CD14-positive monocyte (primary cell): Measurements from ENCODE around the gene IKZF3. TPM values are rescaled to one million over a fixed set of nuclear protein-coding genes. Genes with fewer than 3 reads are reported as not detected.

Experiments used
- DNase-seq, 3 donors: peaks; one replicate each; pipeline ENCODE4 v3.0.0-alpha.2; 2011 to 2022
- H2AFZ ChIP-seq: 2 replicates; pipeline ENCODE4 v1.6.0; 2012; ENCODE audit warnings: mild to moderate bottlenecking, low read depth, low read length, inconsistent platforms; ENCODE audit not compliant: insufficient read depth, poor library complexity, severe bottlenecking
- H3K27ac ChIP-seq, 2 donors: 1 replicate in 1 of 2; 2 replicates in 1 of 2; pipeline ENCODE4 v1.5.1; 2012 to 2013; ENCODE audit warnings: low read length in 2 of 2, control low read depth in 1 of 2, inconsistent platforms in 1 of 2, low read depth in 1 of 2, mild to moderate bottlenecking in 1 of 2
- H3K27me3 ChIP-seq, 2 donors: one replicate each; pipeline versions ENCODE4 v1.6.0 to v1.6.1; 2011 to 2013; ENCODE audit warnings: low read length in 2 of 2; ENCODE audit not compliant: control insufficient read depth in 2 of 2, insufficient read depth in 2 of 2
- H3K36me3 ChIP-seq, 2 donors: replicated peaks in 1 of 2; 1 replicate in 1 of 2; 2 replicates in 1 of 2; pipeline versions ENCODE4 v1.5.1 to v1.6.1; 2012 to 2013; ENCODE audit warnings: low read length in 2 of 2, control low read depth in 1 of 2, inconsistent platforms in 1 of 2, mild to moderate bottlenecking in 1 of 2; ENCODE audit not compliant: insufficient read depth in 2 of 2, control insufficient read depth in 1 of 2
- H3K4me1 ChIP-seq, 2 donors: 1 replicate in 1 of 2; 2 replicates in 1 of 2; pipeline versions ENCODE4 v1.5.1 to v1.6.1; 2012 to 2013; ENCODE audit warnings: low read length in 2 of 2, control low read depth in 1 of 2, inconsistent platforms in 1 of 2, mild to moderate bottlenecking in 1 of 2, moderate library complexity in 1 of 2; ENCODE audit not compliant: insufficient read depth in 2 of 2, control insufficient read depth in 1 of 2
- H3K4me2 ChIP-seq: replicated peaks from 2 replicates; pipeline ENCODE3; 2012; ENCODE audit warnings: low read length, moderate library complexity, mild to moderate bottlenecking; ENCODE audit not compliant: poor library complexity, severe bottlenecking; ENCODE audit errors: extremely low read depth
- H3K4me3 ChIP-seq, 3 experiments: fragments of 200-600 bp in 1 of 3; sonication (generic) in 1 of 3; replicated peaks in 1 of 3; 1 replicate in 2 of 3; 2 replicates in 1 of 3; pipeline ENCODE4 v1.5.1; 2011 to 2013; ENCODE audit warnings: low read length in 3 of 3, mild to moderate bottlenecking in 3 of 3, control low read depth in 2 of 3, low read depth in 2 of 3, inconsistent platforms in 1 of 3, moderate library complexity in 1 of 3
- H3K79me2 ChIP-seq: 2 replicates; pipeline ENCODE4 v1.6.0; 2012; ENCODE audit warnings: mild to moderate bottlenecking, control low read depth, inconsistent platforms, low read length, moderate library complexity; ENCODE audit not compliant: insufficient read depth
- H3K9ac ChIP-seq: 2 replicates; pipeline ENCODE4 v1.6.0; 2017; ENCODE audit warnings: low read length, mild to moderate bottlenecking; ENCODE audit not compliant: insufficient read depth, poor library complexity, severe bottlenecking
- H3K9me3 ChIP-seq, 2 donors: replicated peaks in 1 of 2; 1 replicate in 1 of 2; 2 replicates in 1 of 2; pipeline versions ENCODE4 v1.5.1 to v1.6.1; 2012 to 2013; ENCODE audit warnings: low read length in 2 of 2, control low read depth in 1 of 2; ENCODE audit not compliant: control insufficient read depth in 1 of 2, insufficient read depth in 1 of 2
- H4K20me1 ChIP-seq: 2 replicates; pipeline ENCODE4 v1.6.0; 2012; ENCODE audit warnings: mild to moderate bottlenecking, low read length, control low read depth, moderate library complexity; ENCODE audit not compliant: insufficient read depth
- H3K27ac Mint-ChIP-seq, 7 donors: one replicate each; pipeline ENCODE4 v1.8.0; 2020; ENCODE audit warnings: mild to moderate bottlenecking in 7 of 7, mixed read lengths in 7 of 7, moderate library complexity in 6 of 7, inconsistent platforms in 2 of 7
- H3K27me3 Mint-ChIP-seq, 3 donors: one replicate each; pipeline ENCODE4 v1.8.0; 2021 to 2022; ENCODE audit warnings: low read depth in 3 of 3, mild to moderate bottlenecking in 3 of 3, mixed read lengths in 3 of 3, moderate library complexity in 3 of 3, inconsistent platforms in 1 of 3
- H3K36me3 Mint-ChIP-seq, 2 donors: one replicate each; pipeline ENCODE4 v1.8.0; 2020; ENCODE audit warnings: mixed read lengths in 2 of 2, inconsistent platforms in 1 of 2, mild to moderate bottlenecking in 1 of 2
- H3K4me1 Mint-ChIP-seq: one replicate; pipeline ENCODE4 v1.8.0; 2020; ENCODE audit warnings: mild to moderate bottlenecking, mixed read lengths
- H3K4me3 Mint-ChIP-seq, 2 donors: one replicate each; pipeline ENCODE4 v1.8.0; 2020; ENCODE audit warnings: mild to moderate bottlenecking in 2 of 2, mixed read lengths in 2 of 2, moderate library complexity in 1 of 2
- H3K9me3 Mint-ChIP-seq, 7 donors: one replicate each; pipeline ENCODE4 v1.8.0; 2020 to 2022; ENCODE audit warnings: mixed read lengths in 7 of 7, mild to moderate bottlenecking in 6 of 7, moderate library complexity in 6 of 7, inconsistent platforms in 2 of 7
- WGBS: methylation state at CpG from one replicate; pipeline ENCODE4 v1.1.5; 2013; ENCODE audit warnings: missing lambda C conversion rate; ENCODE audit not compliant: insufficient coverage; 5-methylcytosine and 5-hydroxymethylcytosine counted together
- intact Hi-C, 2 donors: fragments of 100-400 bp; cut with micrococcal nuclease; formaldehyde crosslinking; loops; one replicate each; pipeline versions ENCODE4 v1.15.0 to v1.15.1; 2023
- polyA plus RNA-seq, 3 donors: library from polyadenylated mRNA; depleted of rRNA in 1 of 3; unstranded in 2 of 3; stranded (reverse) in 1 of 3; fragments of 300-500 nt in 2 of 3; fragments of >200 nt in 1 of 3; fragmentation: Illumina TruSeq in 2 of 3; gene quantifications; 1 replicate in 2 of 3; 2 replicates in 1 of 3; pipeline ENCODE4 v1.2.3, GENCODE V29; 2012 to 2021
- TF ChIP-seq, protein P1 (sequence below): fragments of 200-600 bp; IDR thresholded peaks from one replicate; pipeline ENCODE4 v1.8.0; 2022; ENCODE audit warnings: antibody characterized with exemption, mild to moderate bottlenecking

Gene IKZF3
- polyA plus RNA-seq, 3 donors: 0.05 to 0.15 (median 0.05) TPM

DNA sequence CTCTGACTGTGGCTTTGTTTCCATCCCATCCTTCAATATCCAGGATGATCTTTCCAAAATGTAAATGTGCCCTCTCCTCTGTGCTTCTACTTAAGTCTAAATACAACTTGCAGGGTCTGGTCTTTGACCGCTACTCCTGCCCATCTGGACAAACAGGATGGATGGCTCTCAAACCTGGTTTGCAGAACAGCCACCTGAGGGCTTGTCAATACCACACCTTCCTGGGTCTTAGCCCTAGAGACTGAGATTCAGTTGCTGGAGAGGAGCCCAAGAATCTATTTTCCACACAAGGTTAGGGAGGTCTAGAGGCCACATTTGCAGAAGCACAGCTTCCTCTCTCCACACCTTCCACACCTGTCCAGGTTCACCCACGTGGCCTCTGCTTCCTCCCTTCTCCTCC is 128.2 kb downstream of the IKZF3 start:
- no peak overlapping the region for H2AFZ ChIP-seq
- peaks cover 0 to 18% (median 7%) of the 10 kb centered on the region in 7 donors for H3K9me3 Mint-ChIP-seq
- H3K27me3 ChIP-seq: peaks cover 39 to 58% of the 10 kb centered on the region in 2 donors
- no peaks in the 10 kb centered on the region for H3K36me3 ChIP-seq
- no peak overlapping the region for H3K27ac Mint-ChIP-seq
- H3K4me1 ChIP-seq: peaks cover 11 to 19% of the 10 kb centered on the region in 2 donors
- intact Hi-C loops: no loop called here
- H3K4me3 Mint-ChIP-seq: peak overlapping the region in 1 of 2 donors; percentile 63
- no peak overlapping the region for H3K4me2 ChIP-seq
- peaks cover 16% of the 10 kb centered on the region for H3K4me1 Mint-ChIP-seq
- H3K79me2 ChIP-seq: no peaks in the 10 kb centered on the region
- H3K27me3 Mint-ChIP-seq: peaks cover 64 to 74% (median 72%) of the 10 kb centered on the region in 3 donors
- no peak overlapping the region for H3K27ac ChIP-seq
- no peak overlapping the region for H3K9ac ChIP-seq
- H4K20me1 ChIP-seq: no peaks in the 10 kb centered on the region
- H3K4me3 ChIP-seq: no peak overlapping the region
- 29% methylated on average over 1 of the region's 2 CpGs for WGBS
- H3K9me3 ChIP-seq: peaks cover 0 to 9% of the 10 kb centered on the region in 2 donors
- DNase-seq: no peak
- TF ChIP-seq, protein P1, sequence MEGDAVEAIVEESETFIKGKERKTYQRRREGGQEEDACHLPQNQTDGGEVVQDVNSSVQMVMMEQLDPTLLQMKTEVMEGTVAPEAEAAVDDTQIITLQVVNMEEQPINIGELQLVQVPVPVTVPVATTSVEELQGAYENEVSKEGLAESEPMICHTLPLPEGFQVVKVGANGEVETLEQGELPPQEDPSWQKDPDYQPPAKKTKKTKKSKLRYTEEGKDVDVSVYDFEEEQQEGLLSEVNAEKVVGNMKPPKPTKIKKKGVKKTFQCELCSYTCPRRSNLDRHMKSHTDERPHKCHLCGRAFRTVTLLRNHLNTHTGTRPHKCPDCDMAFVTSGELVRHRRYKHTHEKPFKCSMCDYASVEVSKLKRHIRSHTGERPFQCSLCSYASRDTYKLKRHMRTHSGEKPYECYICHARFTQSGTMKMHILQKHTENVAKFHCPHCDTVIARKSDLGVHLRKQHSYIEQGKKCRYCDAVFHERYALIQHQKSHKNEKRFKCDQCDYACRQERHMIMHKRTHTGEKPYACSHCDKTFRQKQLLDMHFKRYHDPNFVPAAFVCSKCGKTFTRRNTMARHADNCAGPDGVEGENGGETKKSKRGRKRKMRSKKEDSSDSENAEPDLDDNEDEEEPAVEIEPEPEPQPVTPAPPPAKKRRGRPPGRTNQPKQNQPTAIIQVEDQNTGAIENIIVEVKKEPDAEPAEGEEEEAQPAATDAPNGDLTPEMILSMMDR: no peak
- peaks cover 0 to 5% of the 10 kb centered on the region in 2 donors for H3K36me3 Mint-ChIP-seq

DNA sequence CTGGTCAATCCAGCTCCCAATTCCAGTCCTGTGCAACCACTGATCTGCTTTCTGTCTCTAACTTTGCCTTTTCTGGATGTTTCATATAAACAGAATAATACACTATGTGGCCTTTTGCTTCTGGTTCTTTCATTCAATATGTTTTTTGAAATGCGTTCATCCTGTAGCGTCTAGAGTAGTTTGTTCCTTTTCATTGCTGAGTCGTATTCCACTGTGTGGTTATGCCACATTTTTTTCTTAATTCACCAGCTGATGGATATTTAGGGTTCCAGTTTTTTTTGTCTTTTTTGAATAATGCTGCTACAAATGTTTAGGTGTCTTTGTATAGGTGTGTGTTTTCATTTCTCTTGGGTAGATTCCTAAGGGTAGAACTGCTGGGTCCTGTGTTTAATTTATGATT is 131.5 kb downstream of the IKZF3 start:
- peaks cover 10% of the 10 kb centered on the region for H3K4me1 Mint-ChIP-seq
- H3K27ac Mint-ChIP-seq: peak overlapping the region in 1 of 7 donors; percentile 54
- H3K36me3 ChIP-seq: peaks cover 14 to 19% of the 10 kb centered on the region in 2 donors
- H3K4me1 ChIP-seq: peaks cover 9 to 14% of the 10 kb centered on the region in 2 donors
- peaks cover 9% of the 10 kb centered on the region for H3K79me2 ChIP-seq
- H4K20me1 ChIP-seq: no peaks in the 10 kb centered on the region
- DNase-seq: no peak
- no peaks in the 10 kb centered on the region for H3K9me3 ChIP-seq
- WGBS: no CpG with 5 or more reads among the region's 3 CpGs
- H2AFZ ChIP-seq: no peak overlapping the region
- peaks cover 15 to 20% of the 10 kb centered on the region in 2 donors for H3K36me3 Mint-ChIP-seq
- H3K9ac ChIP-seq: no peak overlapping the region
- H3K9me3 Mint-ChIP-seq: peaks cover 0 to 4% (median 1%) of the 10 kb centered on the region in 7 donors
- TF ChIP-seq, protein P1: no peak
- H3K27me3 Mint-ChIP-seq: peaks cover 31 to 41% (median 39%) of the 10 kb centered on the region in 3 donors
- no peak overlapping the region for H3K4me3 Mint-ChIP-seq
- peaks cover 15 to 26% of the 10 kb centered on the region in 2 donors for H3K27me3 ChIP-seq
- intact Hi-C loops: loop anchor here (5.0 kb wide), 2 partner anchors 95 to 110 kb away; partner anchors contain the start of gene STARD3 (in 1 of the 2)
- no peak overlapping the region for H3K4me3 ChIP-seq
- no peak overlapping the region for H3K4me2 ChIP-seq
- no peak overlapping the region for H3K27ac ChIP-seq
